ENCODE results near the gene ADGRL3.

ADGRL3 gene

DNA sequence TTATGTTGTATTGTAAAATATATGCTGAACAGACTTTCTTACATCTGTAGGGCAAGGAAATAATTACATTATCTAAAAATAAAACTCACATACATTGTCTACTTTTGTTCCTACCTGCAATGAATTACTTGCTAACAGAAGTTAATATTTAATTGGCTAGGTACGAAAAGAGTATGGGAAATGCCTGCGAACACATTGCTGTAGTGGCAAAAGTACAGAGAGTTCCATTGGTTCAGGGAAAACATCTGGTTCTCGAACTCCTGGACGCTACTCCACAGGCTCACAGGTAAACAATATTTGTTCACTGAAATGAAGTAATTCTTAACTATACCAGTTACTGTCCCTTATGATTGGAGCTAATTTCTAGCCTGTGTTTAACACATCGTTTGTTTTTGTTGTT, 837.4 kb downstream of the ADGRL3 start:
- DNase-seq: no peak

DNA sequence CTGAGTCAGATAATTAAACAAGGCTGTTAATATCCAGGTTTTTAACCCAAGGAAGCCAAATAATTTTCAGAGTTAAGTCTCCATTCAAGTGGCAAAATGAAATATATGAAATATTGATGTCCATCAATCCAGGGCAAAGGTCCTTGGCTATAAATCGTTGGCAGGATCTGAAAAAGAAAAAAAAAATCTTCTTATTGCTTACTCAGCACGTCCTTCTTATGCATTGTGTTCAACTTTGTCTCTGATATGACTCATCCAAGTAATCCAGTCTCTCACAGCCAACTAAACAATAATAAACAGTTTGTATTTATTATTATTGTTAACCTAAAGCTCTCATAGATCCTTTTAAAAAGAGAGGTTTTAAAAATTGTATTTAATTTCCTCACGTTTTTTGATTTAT, 851.2 kb downstream of the ADGRL3 start:
- no peak for DNase-seq

GRCh38 chr4:62053974-62054373, 853.8 kb downstream of the ADGRL3 start:
- DNase-seq: no peak

GRCh38 chr4:62057031-62057430, 856.9 kb downstream of the ADGRL3 start:
- DNase-seq: no peak

DNA sequence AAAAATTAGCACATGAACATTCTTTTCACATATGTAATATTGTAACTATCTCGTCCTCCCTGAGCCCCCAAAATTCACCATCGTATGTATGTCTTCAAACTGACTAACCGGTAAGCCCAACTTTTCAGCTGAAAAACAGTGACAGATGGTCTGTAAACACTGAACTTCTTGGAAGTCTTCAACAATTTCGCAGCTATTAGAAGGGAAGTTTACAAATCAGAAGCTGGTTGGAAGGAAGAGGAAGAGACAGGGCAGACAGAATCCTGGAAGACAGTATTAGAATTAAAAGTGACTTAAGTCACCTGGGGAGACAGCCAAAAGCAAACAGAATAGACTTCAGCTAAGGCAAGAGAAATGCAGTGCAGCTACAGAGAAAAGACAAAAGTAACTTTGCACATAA, 858.4 kb downstream of the ADGRL3 start:
- no peak for DNase-seq

GRCh38 chr4:62070291-62070852, 870.2 kb downstream of the ADGRL3 start:
- DNase-seq: no peak

DNA sequence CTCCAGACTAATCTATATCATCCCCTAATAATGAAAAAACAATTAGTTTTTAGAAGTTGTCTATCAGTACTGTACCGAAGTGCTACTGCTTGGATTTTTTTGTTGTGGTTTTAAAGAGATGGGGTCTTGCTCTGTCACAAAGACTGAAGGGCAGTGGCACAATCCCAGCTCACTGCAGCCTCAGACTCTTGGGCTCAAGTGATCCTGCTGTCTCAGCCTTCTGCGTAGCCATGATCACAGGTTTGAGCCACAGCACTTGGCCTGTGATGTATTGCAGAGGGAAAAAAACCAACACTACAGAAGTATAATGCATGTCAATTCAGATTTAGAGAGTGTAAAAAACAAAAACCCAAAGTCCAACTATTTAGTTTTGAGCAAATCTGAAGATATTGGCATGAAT, 875.0 kb downstream of the ADGRL3 start:
- DNase-seq: no peak

DNA sequence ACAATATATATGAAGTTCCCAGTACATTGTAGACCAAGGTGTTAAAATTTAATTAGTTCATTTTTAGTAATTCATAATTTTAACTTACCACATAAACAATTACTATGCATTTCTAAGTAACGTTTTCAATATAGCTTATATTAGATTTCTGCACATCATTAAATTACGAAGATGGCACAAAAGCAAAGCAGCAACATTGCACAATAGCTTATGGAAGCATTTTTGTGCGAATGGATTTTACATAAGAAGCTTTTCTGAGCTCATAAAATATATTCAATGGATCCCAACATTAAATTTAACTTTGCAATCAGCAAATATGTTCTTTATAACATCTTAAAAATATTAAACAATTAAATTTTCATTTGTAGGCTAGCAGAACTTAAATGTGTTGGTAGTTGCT, 875.4 kb downstream of the ADGRL3 start:
- no peak for DNase-seq

DNA sequence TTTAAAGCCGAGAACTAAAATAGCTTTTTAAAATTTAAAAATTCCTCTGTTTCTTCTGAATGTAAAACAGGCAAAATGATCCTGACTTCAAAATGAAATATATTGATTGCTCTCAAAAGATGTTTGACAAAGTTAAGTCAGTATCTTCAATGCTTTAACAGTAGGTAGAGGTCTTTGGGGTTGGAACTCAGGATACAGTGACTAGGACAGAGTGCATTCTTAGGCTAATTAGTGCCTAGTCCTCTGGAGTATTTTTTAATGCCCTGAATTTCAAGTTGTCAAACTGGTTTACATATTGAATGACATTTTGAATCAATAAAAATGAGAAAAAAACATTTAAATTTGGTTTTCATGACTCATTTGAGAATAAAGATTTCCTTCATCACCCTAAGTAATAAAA, 877.3 kb downstream of the ADGRL3 start:
- DNase-seq: no peak

GRCh38 chr4:62080431-62080830, 880.3 kb downstream of the ADGRL3 start:
- no peak for DNase-seq

- DNase-seq: no peak
Measured at GRCh38 chr4:62087706-62088105, 887.6 kb downstream of the ADGRL3 start.

GRCh38 chr4:62093735-62094134, 893.6 kb downstream of the ADGRL3 start:
- DNase-seq: no peak

GRCh38 chr4:62096881-62097280, 896.8 kb downstream of the ADGRL3 start:
- DNase-seq: no peak

DNA sequence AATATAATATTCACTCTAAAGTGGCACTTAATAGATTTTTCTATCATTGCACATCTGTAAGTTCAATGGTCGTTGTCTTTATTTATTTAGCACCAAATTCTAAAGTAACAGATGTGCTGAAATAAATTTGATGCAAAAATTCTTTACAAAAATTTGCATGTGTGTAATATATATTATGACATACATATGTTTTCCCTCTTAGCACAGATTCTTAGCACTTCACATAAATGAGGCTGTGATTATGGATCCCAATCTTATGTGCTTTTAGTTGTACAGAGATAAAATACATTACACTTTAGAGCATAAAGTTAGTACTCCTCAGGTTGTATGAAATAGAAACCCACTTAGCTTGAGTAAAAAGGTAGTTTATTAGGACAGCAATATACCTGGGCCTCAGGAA, 915.1 kb downstream of the ADGRL3 start:
- DNase-seq: no peak

DNA sequence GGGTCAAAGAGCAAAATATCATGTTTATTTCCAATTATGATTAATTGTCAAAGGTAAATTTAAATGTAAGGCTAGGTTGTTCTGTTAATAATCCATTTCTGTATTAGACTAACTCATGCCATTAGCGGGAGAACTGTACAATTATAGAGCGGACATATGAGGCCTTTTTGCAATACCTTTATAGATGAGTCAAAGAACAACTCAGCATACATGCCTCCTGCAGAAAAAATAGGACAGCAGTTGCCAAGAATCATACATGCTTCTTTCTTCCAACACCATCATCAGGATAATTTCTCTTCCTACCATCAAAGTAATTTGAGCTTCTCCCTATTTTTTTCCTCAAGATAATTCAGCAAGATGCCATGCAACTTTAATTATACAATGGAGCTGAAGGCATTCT, 917.8 kb downstream of the ADGRL3 start:
- no peak for DNase-seq

GRCh38 chr4:62118558-62118957, 918.4 kb downstream of the ADGRL3 start:
- DNase-seq: no peak

GRCh38 chr4:62119195-62119594, 919.1 kb downstream of the ADGRL3 start:
- no peak for DNase-seq

- DNase-seq: no peak
Measured at GRCh38 chr4:62126064-62126732, 926.1 kb downstream of the ADGRL3 start.

Data from activated effector memory CD4-positive, alpha-beta T cell treated with anti-CD3 and anti-CD28 coated beads, Interleukin-2, amount 50 U/mL, for 16 hours (primary cell).